Stimulated activated CD8-positive, alpha-beta memory T cell treated with anti-CD3 and anti-CD28 coated beads, Interleukin-15, amount 100 ng/mL, for 24 hours (primary cell): Measurements from ENCODE around the gene PALLD.
"Not testable (repeated sequence)": the region's sequence is repeated elsewhere in the genome, so short reads cannot be mapped to it uniquely, and the experiment has no call there.

Experiments used
- DNase-seq: peaks from one replicate; pipeline ENCODE4 v3.0.0-alpha.2; 2020; ENCODE audit warnings: low read depth

The PALLD gene

DNA sequence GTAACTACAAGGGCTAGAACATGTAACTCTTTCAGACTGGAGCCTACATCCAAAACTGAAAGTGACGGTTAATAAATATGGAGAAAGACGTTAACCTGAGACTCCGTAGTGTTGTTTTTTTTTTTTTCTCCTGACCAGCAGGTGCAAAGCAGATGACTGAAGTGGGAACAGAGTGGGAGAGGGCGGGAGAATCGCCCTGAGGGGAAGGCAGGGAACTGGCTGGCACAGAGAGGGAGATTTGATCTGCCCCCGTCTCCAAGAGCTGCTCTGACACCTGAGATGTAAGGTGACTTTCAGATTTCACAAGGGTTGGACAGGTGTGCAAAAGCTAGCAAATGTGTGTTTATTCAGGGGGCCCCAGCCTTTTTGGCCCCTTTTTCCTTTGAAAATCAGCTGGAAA lies 180.2 kb downstream of the PALLD start:
- DNase-seq = no peak

- DNase-seq = no peak
Observed at GRCh38 chr4:168677879-168678278, 181.0 kb downstream of the PALLD start.

- DNase-seq = no peak
Observed at GRCh38 chr4:168678751-168679366, 182.0 kb downstream of the PALLD start.

DNA sequence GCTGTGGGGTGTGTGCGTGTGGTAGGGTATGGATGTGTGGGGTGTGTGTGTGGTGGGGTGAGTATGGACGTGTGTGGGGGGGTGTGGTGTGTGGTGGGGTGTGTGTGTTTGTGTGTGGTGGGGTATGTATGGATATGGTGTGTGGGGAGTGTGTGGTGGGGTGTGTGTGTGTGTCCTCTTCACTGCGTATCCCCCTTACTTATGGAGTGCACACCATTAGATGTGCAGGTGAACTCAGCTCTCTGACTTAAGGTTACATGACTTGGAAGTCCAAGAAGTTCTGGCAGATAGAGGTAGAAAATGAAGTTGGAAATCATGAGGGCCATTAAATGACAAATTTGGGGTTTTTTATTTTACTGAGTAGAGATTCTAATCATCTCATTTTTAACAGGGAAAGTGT lies 182.5 kb downstream of the PALLD start:
- no peak for DNase-seq

DNA sequence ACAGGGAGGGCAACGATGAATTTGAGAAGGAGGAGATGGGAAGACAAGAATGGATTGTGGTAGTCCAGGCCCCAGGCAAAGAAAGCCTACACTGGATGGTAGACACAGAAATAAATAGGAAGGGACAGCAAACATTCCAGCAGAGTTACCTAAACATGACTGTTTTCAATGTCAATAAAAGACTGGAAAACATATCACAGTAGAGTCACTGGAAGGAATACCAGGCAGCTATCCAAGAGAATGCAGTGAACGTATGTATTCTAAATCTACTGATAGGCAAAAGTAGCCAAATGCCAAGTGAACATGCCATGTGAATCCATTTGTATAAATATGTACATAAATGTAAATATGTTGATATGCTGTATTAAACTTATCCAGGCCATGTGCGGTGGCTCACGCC lies 183.0 kb downstream of the PALLD start:
- no peak for DNase-seq

GRCh38 chr4:168682898-168683500 lies 186.1 kb downstream of the PALLD start:
- no peak for DNase-seq

- DNase-seq = no peak
Observed at GRCh38 chr4:168683595-168683994, 186.7 kb downstream of the PALLD start.

GRCh38 chr4:168685136-168685809 lies 188.4 kb downstream of the PALLD start:
- DNase-seq = no peak

DNA sequence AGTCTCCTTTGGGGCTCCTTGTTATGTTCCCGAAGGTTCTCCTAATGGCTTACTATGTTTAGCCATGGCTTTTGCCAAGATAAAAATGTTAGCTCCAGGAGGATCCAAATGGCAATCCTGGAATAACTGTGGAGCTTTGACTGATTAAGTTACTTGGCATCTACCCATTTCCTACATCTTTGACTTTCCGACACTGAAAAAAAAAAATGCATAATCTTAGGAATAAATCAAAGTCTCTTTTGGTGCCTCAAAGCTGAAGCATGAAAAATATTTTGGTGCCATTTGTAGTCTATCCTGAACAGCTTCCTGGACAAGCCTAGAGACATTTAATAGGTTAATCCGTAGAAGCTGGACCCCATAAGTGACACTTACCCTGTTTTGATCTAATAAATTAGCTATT lies 191.7 kb downstream of the PALLD start:
- no peak for DNase-seq

DNA sequence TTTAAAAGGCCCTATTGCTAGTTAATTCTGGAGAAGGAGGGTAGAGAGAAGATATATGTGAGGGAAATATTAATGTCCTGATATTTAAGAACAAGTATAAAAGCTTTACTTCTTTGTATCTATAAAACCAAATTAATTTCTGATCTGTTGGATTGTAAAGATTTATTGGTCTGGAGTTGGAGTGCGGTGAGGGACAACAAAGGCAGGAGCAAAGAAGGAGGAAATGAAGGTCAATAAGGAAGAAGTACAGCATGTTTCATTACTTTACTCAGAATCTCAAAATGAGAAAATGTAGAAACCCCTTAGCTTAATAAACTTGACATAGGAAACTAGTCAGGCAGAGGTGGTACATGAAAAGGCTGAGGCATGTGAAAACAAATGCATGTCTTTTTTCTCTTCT lies 192.9 kb downstream of the PALLD start:
- no peak for DNase-seq

- no peak for DNase-seq
Observed at GRCh38 chr4:168690199-168690598, 193.3 kb downstream of the PALLD start.

DNA sequence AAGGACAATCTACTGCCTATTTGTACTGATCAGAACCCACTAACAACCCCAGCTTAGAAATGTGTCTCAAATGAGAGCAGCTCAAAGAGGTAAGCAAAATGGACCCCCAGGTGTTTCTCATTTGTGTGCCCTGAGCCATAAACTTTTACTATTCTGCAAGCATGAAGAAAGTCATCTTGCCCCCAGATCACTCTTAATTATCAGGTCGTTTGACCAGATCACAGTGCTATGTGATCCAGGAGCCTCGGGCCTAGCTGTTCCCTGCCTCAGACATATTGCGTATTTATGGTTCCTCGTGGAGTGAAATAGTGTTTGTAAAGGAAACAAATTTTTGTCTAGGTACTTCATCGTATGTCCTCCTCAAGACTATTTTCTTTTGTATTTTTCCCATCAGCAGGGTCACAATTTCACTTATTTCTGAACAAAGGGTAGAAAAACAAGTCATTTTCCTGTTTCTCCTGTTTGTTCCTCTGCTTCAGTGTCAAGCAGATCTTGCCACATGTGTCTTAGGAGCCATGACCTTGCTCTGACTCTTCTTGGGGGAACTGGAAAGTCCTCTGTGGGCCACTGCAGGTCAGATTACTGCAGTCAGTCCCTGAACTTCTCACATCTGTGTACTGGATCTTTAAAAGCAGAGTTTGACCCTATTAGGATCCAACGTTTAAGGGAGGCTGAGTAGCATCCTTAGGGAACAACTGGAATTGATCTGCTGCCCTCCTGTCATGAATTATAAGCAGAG lies 194.9 kb downstream of the PALLD start:
- DNase-seq = no peak

GRCh38 chr4:168693750-168694490 lies 197.1 kb downstream of the PALLD start:
- DNase-seq = no peak

DNA sequence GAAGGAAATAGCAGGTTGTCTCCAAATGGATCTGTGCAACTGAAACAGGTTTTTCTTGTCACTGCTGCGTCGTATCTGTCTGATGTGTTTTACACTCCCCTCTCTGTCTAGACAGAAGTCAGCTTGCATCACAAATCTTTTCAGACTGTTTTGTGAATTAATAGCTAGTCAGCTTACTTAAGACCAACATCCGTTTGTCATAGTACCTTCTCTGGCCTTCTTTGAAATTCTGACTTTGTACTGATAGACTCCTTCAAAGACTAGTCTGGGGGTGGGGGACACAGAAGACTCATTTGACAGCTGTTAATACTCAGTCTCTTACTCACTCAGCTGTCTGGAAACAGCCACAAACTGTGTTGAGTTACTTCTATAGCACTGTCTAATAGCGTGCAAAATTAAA lies 197.8 kb downstream of the PALLD start:
- no peak for DNase-seq

GRCh38 chr4:168695288-168695687 lies 198.4 kb downstream of the PALLD start:
- DNase-seq = no peak

DNA sequence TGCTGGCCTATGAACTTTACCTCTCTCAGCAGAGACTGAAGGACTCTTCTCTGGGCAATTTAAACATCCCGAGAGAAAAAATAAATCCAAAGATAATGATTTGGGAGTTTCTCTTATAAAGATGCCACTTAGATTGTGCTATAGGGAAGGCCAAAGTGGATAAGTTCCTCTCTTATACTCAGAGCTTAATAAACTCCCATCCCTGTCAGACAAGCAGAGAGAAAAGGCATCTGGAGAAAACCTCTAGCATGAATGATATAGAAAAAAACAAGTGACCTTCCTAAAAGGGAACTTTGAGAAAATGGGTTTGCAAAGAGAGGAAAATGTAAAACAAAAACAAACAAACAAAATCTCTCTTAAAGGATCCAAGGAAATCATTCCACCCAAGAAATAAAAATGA lies 199.4 kb downstream of the PALLD start:
- no peak for DNase-seq

DNA sequence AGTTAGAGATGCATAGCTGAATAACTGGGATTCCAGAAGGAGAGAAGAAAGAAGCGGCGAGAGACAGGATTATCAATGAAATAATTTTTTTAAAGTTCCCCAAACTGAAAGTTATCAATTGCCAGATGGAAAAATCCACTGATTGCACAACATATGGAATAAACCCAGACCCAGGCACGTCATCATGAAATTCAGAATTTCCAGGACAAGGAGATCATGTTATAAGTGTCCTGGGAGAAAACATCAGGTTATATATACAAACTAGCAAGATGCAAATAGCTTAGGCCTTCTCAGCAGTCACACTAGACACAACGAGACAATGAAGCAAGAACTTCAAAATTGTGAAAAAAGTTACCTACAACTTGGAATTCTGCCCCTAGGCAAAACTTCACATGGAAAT lies 200.0 kb downstream of the PALLD start:
- DNase-seq = no peak

DNA sequence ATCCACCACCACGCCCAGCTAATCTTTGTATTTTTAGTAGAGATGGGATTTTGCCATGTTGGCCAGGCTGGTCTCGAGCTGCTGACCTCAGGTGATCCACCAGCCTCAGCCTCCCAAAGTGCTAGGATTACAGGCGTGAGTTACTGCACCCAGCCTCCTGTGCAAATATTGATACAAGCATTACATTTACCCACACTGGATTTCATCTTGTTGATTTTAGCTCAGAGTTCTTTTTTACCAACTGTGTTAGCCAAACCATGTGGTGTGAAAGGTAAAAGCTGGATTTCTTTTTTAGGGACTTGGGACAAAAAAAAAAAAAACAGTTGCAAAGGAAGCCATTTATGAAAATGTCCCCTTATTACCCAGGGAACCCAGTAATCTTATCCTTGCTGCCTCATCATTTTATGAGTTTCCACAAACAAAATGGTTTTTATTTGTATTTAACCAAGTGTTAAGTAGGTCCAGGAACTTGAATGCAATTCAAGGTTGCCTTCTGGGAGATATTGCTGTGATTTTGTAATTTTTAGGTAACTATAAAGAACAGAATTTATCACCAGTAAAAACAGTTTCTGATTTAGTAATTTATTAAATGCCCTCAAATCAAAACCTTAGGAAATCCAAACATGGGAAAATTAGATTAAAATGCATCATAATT lies 202.5 kb downstream of the PALLD start:
- no peak for DNase-seq

DNA sequence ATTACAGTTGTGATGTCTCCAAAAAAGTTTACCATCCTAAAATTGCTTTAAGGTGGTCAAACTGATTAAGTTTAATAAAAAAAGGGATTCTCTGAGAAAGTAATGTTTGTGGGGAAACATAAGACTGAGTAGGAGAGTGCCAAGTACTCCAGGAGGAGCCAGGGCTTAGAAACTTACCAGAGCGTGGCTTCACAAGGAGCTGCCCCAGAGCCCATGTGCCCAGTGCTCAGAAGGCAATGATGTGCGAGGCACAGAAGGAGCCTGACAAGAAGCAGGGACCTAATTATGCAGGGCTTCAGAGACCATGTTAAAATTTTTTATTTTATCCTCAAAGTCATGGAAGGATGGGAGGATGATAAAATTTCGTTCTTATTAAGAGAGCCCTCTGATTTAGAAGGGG lies 204.2 kb downstream of the PALLD start:
- DNase-seq = no peak

DNA sequence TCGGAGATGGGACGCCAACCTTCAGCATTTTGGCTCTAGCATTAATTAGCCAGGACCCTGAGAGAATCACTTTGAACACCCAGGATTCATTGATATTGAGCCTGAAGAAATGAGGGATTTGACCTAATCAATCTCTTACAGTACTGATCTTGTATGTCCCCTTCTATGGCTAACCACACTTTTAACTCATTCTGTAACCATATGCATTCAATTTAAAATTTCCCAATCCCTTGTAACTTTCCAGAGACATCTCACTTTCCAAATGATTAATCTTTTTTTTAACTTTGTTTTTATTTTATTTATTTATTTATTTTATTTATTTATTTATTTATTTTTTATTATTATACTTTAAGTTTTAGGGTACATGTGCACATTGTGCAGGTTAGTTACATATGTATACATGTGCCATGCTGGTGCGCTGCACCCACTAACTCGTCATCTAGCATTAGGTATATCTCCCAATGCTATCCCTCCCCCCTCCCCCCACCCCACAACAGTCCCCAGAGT lies 205.8 kb downstream of the PALLD start:
- not testable (repeated sequence) for DNase-seq

GRCh38 chr4:168705121-168705520 lies 208.3 kb downstream of the PALLD start:
- no peak for DNase-seq

DNA sequence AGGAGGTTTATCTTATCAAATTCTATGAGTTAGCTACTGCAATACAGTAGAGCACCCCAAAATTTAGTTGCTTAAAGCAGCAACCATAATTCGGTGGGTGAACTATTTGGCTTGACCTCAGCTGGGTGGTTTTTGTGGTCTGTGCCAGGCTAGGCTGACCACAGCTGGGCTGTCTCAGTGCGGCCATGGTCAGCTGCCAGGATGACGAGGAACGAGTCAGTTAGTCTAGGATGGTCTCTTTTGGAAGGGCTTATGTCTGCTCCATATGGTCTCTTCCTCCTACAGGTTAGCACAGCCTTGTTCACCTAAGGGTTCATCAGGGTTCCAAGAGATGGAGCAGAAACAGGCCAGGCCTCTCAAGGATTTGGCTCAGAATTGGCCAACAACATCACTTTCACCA lies 210.4 kb downstream of the PALLD start:
- no peak for DNase-seq
